Limb (tissue), 2 donors: ENCODE measurements around the gene SPC25.
A peak's percentile ranks its signal among the peaks of the same experiment; 100 is the strongest.
"Not testable (repeated sequence)": the region's sequence is repeated elsewhere in the genome, so short reads cannot be mapped to it uniquely, and the experiment has no call there.

Source experiments
- DNase-seq, 2 donors: peaks; one replicate each; pipeline ENCODE4 v3.0.0-alpha.2; 2016; ENCODE audit errors: extremely low spot score in 2 of 2

Gene SPC25

GRCh38 chr2:168903888-168904287 lies 13.7 kb upstream of the SPC25 start:
- no peak for DNase-seq

GRCh38 chr2:168901003-168901402 lies 10.8 kb upstream of the SPC25 start, which contains the start of gene G6PC2:
TSS of gene G6PC2 (plus strand) at chr2:168901291. CDS start at chr2:168901332, 41 bp downstream.
- no peak for DNase-seq

GRCh38 chr2:168897449-168897848 lies 7.2 kb upstream of the SPC25 start:
- DNase-seq = no peak

GRCh38 chr2:168896783-168897182 lies 6.6 kb upstream of the SPC25 start:
- DNase-seq = no peak

GRCh38 chr2:168895771-168896170 lies 5.5 kb upstream of the SPC25 start:
- DNase-seq = no peak

GRCh38 chr2:168894720-168895119 lies 4.5 kb upstream of the SPC25 start:
- DNase-seq = no peak

DNA sequence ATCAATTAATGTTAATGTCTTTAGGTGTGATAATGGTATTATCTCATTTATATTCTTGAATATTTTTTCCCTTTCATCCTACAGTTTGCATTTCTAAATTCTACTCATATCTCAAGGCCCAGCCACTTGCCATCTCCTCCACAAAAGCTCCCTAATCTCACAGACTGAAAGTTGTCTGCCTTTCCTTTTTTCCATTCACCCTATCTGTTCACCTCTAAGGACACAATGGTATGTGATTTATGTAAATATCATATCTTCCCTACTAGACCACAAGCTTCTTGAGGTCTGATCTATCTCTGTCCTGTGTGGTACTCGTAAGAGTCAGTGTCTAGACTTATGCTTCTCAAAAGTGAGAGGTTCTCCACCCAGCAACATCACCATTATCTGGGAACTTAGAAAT lies 3.9 kb upstream of the SPC25 start:
- DNase-seq = no peak

DNA sequence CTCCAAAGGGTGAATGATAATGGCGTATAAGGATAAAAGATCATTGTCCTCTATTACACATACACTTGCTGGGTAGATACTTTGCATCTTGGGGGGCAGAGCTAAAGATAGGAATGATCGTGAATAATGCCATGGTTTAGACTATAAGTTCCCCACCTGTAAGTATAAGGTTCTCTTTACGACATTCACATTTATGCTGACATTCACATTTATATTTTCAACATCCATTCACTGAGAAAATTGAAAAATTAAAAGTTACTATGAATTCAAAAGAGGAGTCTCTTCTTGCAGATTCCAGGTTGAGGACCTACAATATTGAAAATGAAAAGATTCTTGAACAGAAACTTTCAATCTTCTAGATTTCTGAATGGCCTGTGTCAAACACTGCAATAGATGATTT lies 2.1 kb upstream of the SPC25 start:
- no peak for DNase-seq

GRCh38 chr2:168889635-168890005 lies 610 bp downstream of the SPC25 start:
- no peak for DNase-seq

GRCh38 chr2:168884975-168885374 lies 5.3 kb downstream of the SPC25 start:
- no peak for DNase-seq

DNA sequence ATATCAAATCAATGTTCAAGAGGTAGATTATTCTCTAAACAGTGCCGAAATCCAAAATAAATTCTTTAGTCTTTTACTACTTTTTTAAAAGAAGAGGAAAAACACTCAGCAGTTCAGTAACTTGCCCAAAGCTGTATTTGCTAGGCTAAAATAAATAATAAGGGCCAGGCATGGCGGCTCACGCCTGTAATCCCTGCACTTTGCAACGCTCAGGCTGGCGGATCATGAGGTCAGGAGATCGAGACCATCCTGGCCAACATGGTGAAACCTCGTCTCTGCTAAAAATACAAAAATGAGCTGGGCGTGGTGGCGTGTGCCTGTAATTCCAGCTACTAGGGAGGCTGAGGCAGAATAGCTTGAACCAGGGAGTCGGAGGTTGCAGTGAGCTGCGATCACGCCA lies 8.1 kb downstream of the SPC25 start:
- DNase-seq = not testable (repeated sequence)

DNA sequence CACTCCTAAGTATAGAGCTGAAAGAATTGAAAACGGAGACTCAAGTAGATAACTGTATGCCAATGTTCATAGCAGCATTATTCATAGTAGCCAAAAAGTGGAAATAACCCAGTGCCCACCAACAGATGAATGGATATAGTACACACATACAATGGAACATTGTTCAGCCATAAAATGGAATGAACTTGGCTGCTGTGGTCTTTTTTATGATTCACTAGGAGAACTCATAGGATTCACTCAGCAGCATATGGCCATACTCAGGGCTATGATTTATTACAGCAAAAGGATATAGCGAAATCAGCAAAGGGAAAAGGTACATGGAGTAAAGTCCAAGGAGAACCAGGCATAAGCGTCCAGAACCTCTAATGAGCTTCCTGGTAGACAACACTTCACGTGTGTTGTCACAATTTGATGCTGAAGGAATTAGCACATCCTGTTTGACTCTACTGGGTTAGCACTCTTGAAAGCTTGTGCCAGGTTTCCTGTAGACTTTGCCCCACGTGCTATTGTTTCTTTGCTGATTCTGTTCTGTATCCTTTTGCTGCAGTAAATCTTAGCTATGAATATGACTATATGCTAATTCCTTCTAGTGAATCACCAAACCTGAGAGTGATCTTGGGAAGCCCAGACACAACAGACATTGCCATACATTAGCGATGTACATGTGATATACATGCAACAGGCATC lies 15.7 kb downstream of the SPC25 start:
- DNase-seq = no peak

- DNase-seq = not testable (repeated sequence)
Observed at GRCh38 chr2:168870824-168871223, 19.4 kb downstream of the SPC25 start.

DNA sequence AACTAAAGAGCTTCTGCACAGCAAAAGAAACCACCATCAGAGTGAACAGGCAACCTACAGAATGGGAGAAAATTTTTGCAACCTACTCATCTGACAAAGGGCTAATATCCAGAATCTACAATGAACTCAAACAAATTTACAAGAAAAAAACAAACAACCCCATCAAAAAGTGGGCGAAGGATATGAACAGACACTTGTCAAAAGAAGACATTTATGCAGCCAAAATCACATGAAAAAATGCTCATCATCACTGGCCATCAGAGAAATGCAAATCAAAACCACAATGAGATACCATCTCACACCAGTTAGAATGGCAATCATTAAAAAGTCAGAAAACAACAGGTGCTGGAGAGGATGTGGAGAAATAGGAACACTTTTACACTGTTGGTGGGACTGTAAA lies 19.9 kb downstream of the SPC25 start:
- DNase-seq = not testable (repeated sequence)

GRCh38 chr2:168867164-168867563 lies 23.1 kb downstream of the SPC25 start:
- DNase-seq = not testable (repeated sequence)

DNA sequence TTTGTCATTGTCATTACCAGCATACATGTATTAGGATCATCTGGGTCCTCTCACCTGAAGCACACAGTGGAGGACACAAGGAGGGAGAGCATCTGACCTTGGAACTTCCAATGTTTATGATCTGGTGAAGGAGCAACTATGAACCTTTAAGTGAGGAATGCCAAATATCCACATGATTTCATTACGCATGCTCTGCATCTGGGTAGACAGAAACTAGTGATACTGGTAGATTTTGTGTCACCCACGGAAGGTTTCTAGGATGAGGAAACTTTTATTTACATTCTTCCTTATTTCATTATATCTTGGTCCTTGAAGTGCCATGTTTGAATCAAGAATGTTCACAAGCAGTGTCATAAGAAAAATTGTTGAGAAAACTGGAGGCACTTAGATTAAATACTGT lies 32.1 kb downstream of the SPC25 start:
- DNase-seq = no peak

DNA sequence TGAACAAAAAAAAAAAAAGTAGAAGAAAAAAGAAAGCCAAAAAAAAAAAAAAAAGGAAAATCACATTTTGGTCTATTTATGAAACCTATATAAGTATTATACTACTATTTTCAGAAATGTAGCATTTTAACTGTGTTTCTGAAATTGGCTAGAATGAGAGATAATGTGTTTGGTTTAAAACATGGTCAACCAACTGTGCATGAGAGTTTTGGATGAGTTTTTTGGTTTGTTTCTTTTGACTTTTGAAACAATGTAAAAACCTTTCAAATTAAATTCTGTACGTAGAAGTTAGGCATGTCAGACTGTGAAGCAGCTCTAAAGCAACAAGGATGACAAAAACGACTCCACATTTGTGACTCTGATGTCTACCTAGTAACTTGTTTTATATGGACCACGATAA lies 34.6 kb downstream of the SPC25 start:
- DNase-seq = no peak

DNA sequence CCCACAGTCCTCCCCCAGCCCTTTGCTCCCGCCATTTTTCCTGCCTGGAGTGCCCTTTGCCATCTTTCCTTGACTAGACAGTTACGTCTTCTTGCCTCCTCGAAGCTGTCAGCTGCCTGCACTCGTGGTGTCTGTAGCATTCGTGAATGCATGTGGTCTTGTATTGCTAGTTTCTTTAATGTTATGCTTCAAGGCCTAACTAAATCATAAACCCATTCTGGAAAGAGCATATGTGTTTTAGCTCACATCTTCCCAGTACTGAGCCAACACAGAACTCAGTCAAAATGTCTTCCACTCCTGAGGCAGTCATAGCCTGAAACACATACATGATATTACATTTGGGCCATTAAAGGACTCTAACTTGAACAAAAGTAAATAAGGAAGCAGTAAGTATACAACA lies 35.6 kb downstream of the SPC25 start:
- no peak for DNase-seq

- no peak for DNase-seq
Observed at GRCh38 chr2:168853471-168853870, 36.8 kb downstream of the SPC25 start.

DNA sequence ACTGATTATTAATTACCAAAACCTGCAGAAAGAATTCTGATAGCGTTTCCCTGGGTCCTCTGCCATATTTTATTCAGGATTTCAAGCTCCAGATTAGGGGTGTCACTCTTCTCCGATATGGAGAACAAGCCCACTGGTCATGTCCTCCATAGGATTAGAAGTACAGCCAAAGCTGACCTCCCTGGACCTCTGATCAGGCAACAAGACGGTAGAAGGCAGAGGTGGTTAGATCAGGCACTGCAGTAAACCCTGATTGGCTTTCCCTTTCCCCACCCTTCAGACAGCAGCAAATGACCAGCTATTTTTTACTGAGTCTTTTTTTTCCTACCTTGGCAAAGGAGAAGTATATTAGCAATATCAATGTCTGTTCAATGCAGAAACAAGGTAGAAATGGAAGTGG lies 37.7 kb downstream of the SPC25 start:
- DNase-seq = no peak

DNA sequence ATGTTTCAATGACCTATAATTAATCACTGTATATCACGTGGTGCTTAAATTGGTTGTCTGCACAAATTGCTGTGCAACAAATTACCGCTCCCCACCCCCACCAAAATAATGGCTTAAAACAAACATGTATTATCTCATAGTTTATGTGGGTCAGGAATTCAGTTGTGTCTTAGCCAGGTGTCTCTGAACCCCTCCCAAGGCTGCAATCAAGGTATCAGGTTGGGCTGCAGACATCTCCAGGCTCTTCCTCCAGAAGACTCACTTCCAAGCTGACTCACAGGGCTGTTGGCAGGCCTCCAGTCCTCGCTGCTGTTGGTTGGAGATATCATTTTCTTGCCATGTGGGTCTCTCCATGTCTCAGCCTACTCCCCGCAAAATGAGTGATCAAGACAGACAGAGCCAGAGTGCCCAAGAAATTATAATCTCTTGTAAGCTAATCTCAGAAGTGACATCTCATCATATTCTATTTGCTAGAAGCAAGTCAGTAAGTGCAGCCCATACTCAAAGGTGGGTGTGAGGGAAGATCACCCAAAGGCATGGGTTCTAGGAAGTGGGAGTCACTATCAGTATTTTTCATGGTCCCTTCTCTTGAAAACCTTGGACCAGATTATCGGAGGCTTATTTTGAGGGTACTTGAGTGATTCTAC lies 38.4 kb downstream of the SPC25 start:
- no peak for DNase-seq

DNA sequence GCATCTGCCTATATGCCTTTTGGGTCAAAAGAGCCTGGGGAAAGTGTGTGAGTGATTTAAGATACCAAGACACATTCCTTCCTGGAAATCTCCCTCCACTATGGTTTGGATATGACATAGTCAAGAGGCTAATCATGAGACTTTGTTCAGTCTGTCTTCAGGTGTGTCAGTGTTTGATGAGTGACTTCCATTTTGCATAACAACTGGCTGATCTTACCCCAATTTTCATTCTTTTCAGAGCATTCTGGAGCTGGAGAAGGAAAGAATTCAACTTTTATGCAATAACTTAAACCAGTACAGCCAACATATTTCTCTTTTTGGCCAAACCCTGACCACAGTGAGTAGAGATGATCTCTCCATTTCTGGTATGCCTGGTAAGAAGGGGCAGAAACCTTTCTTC lies 39.4 kb downstream of the SPC25 start:
- no peak for DNase-seq

GRCh38 chr2:168849610-168850009 lies 40.6 kb downstream of the SPC25 start:
- DNase-seq = peak in 1 of 2 donors; percentile 33
